ENCODE measurements around the gene GRAMD4. TPM values are rescaled to one million over a fixed set of nuclear protein-coding genes. Genes with fewer than 3 reads are reported as not detected.

Gene GRAMD4
- total and polyA plus RNA-seq, 3 donors from 2014 or later = 20.8 to 81.5 (median 61.2) TPM

- no peak overlapping the region for H3K4me3 ChIP-seq
- TF ChIP-seq POLR2A (IDR thresholded peaks at IDR 0.05) = no peak
- TF ChIP-seq CTCF (IDR thresholded peaks at IDR 0.05) = no peak
- 91 to 94% methylated on average over 32 of the region's 32 CpGs for WGBS, 2 donors
- DNase-seq = no peak
- intact Hi-C loops (cut with DNase I; ENCODE audit: low total_unique reads) = no loop called here
- no peaks in the 10 kb centered on the region for H3K4me1 ChIP-seq
- no peaks in the 10 kb centered on the region for H3K9me3 ChIP-seq
- no peak overlapping the region for H3K27ac ChIP-seq
- H3K36me3 ChIP-seq (ENCODE audit: low read depth, missing control alignments) = no peaks in the 10 kb centered on the region
- no peaks in the 10 kb centered on the region for H3K27me3 ChIP-seq
Observed at GRCh38 chr22:46707827-46708570, 87.8 kb downstream of the GRAMD4 start.

GRCh38 chr22:46708766-46709330 lies 88.7 kb downstream of the GRAMD4 start:
- DNase-seq = no peak
- Histone ChIP-seq H3K36me3 (ENCODE audit: low read depth, missing control alignments) (no peaks in the 10 kb centered on the region), H3K27me3 (no peaks in the 10 kb centered on the region), H3K4me1 (no peaks in the 10 kb centered on the region), H3K9me3 (no peaks in the 10 kb centered on the region), H3K27ac (no peak overlapping the region), H3K4me3 (no peak overlapping the region)
- TF ChIP-seq CTCF (IDR thresholded peaks at IDR 0.05) (no peak), POLR2A (IDR thresholded peaks at IDR 0.05) (no peak)
- 93 to 97% methylated on average over 13 to 17 of the region's 17 CpGs for WGBS, 2 donors
- intact Hi-C loops (cut with DNase I; ENCODE audit: low total_unique reads) = no loop called here

- H3K4me1 ChIP-seq = peaks cover 4% of the 10 kb centered on the region
- no peak overlapping the region for H3K27ac ChIP-seq
- no peaks in the 10 kb centered on the region for H3K27me3 ChIP-seq
- 94 to 95% methylated on average over 11 of the region's 11 CpGs for WGBS, 2 donors
- H3K4me3 ChIP-seq = no peak overlapping the region
- intact Hi-C loops (cut with DNase I; ENCODE audit: low total_unique reads) = no loop called here
- no peak for DNase-seq
- TF ChIP-seq POLR2A (IDR thresholded peaks at IDR 0.05) = no peak
- no peak for TF ChIP-seq CTCF (IDR thresholded peaks at IDR 0.05)
- no peaks in the 10 kb centered on the region for H3K9me3 ChIP-seq
- H3K36me3 ChIP-seq (ENCODE audit: low read depth, missing control alignments) = no peaks in the 10 kb centered on the region
Observed at GRCh38 chr22:46710806-46711205, 90.6 kb downstream of the GRAMD4 start.

GRCh38 chr22:46712288-46712687 lies 92.1 kb downstream of the GRAMD4 start:
- H3K36me3 ChIP-seq (ENCODE audit: low read depth, missing control alignments) = no peaks in the 10 kb centered on the region
- intact Hi-C loops (cut with DNase I; ENCODE audit: low total_unique reads) = no loop called here

More at GRCh38 chr22:46712288-46712687, 92.1 kb downstream of the GRAMD4 start:
- Histone ChIP-seq H3K9me3 (no peaks in the 10 kb centered on the region), H3K27ac (no peak overlapping the region), H3K4me3 (no peak overlapping the region), H3K27me3 (no peaks in the 10 kb centered on the region), H3K4me1 (peaks cover 4% of the 10 kb centered on the region)
- DNase-seq = no peak
- 89 to 95% methylated on average over 8 of the region's 8 CpGs for WGBS, 2 donors
- no peak for TF ChIP-seq CTCF (IDR thresholded peaks at IDR 0.05)
- TF ChIP-seq POLR2A (IDR thresholded peaks at IDR 0.05) = no peak

Measured in testis (tissue), 3 donors.